H1 (cell line): ENCODE results near the gene PGAM5. TPM values are rescaled to one million over a fixed set of nuclear protein-coding genes. Genes with fewer than 3 reads are reported as not detected.

ENCODE experiments used
- CTCF ChIA-PET: fragments of 300-600 bp; sonication (Branson Sonifier 250); formaldehyde crosslinking; loops from one replicate; lab custom pipeline; 2021; ENCODE audit not compliant: partially characterized antibody; lab: Charles Lee
- POLR2A ChIA-PET: fragments of 300-600 bp; sonication (Branson Sonifier 250); formaldehyde crosslinking; loops from one replicate; lab custom pipeline; 2021; ENCODE audit warnings: inconsistent platforms; ENCODE audit not compliant: partially characterized antibody; lab: Charles Lee
- DNase-seq, 2 experiments: peaks; one replicate each; pipeline versions ENCODE4 v3.0.0 to v3.0.0-alpha.2; 2010 to 2022; ENCODE audit warnings: low spot score in 2 of 2, low read depth in 1 of 2, mixed read lengths in 1 of 2
- FAIRE-seq: peaks from 2 replicates; lab custom pipeline; 2011; peaks lifted over from hg19 to GRCh38; lab: Jason Lieb, UNC
- H2AFZ ChIP-seq: 2 replicates; pipeline ENCODE4 v1.8.1; 2012; ENCODE audit warnings: low read length, inconsistent platforms
- H2AK5ac ChIP-seq: 2 replicates; pipeline ENCODE4 v1.6.1; 2013; ENCODE audit warnings: low read depth, low read length
- H2BK120ac ChIP-seq: replicated peaks from 2 replicates; pipeline ENCODE3; 2013; ENCODE audit warnings: low read depth, low read length, inconsistent platforms
- H2BK12ac ChIP-seq: 2 replicates; pipeline ENCODE4 v1.6.1; 2013; ENCODE audit warnings: low read depth, low read length
- H2BK15ac ChIP-seq: 2 replicates; pipeline ENCODE4 v1.6.1; 2013; ENCODE audit warnings: low read length
- H2BK20ac ChIP-seq: 2 replicates; pipeline ENCODE4 v1.6.1; 2013; ENCODE audit warnings: low read length
- H2BK5ac ChIP-seq: 2 replicates; pipeline ENCODE4 v1.6.1; 2013; ENCODE audit warnings: low read depth, low read length
- H3K14ac ChIP-seq: 2 replicates; pipeline ENCODE4 v1.6.1; 2013; ENCODE audit warnings: inconsistent platforms; ENCODE audit not compliant: insufficient read length
- H3K18ac ChIP-seq: 2 replicates; pipeline ENCODE4 v1.6.1; 2013; ENCODE audit warnings: low read length; ENCODE audit errors: extremely low read depth
- H3K23ac ChIP-seq: 2 replicates; pipeline ENCODE4 v1.6.1; 2013; ENCODE audit warnings: inconsistent platforms; ENCODE audit not compliant: insufficient read length
- H3K23me2 ChIP-seq: 2 replicates; pipeline ENCODE4 v1.6.1; 2013; ENCODE audit warnings: low read depth, low read length
- H3K27ac ChIP-seq: 2 replicates; pipeline ENCODE4 v1.6.1; 2011; ENCODE audit warnings: low read depth, low read length, inconsistent platforms
- H3K27me3 ChIP-seq, 4 experiments: replicated peaks in 1 of 4; 1 replicate in 1 of 4; 2 replicates in 3 of 4; pipeline versions ENCODE4 v1.6.1 to v1.8.1; 2011 to 2013; ENCODE audit warnings: low read length in 3 of 4, mild to moderate bottlenecking in 3 of 4, inconsistent platforms in 2 of 4, mixed read lengths in 2 of 4, moderate library complexity in 1 of 4; ENCODE audit not compliant: control insufficient read depth in 3 of 4, insufficient read depth in 3 of 4; ENCODE audit errors: extremely low read depth in 1 of 4
- H3K36me3 ChIP-seq, 4 experiments: 2 replicates each; pipeline versions ENCODE4 v1.6.1 to v1.8.1; 2011 to 2013; ENCODE audit warnings: mild to moderate bottlenecking in 4 of 4, low read length in 3 of 4, moderate library complexity in 2 of 4, control low read depth in 1 of 4, inconsistent platforms in 1 of 4; ENCODE audit not compliant: insufficient read depth in 4 of 4, control insufficient read depth in 2 of 4
- H3K4ac ChIP-seq: replicated peaks from 2 replicates; pipeline ENCODE3; 2013; ENCODE audit warnings: low read length, low read depth, mixed read lengths, inconsistent platforms; ENCODE audit not compliant: insufficient read length
- H3K4me1 ChIP-seq, 4 experiments: replicated peaks in 1 of 4; 1 replicate in 1 of 4; 2 replicates in 3 of 4; pipeline versions ENCODE4 v1.6.1 to v1.8.1; 2011 to 2013; ENCODE audit warnings: low read length in 3 of 4, inconsistent platforms in 2 of 4, mixed read lengths in 1 of 4; ENCODE audit not compliant: insufficient read depth in 4 of 4, control insufficient read depth in 3 of 4
- H3K4me2 ChIP-seq, 2 experiments: 2 replicates each; pipeline versions ENCODE4 v1.6.1 to v1.8.1; 2011 to 2013; ENCODE audit warnings: low read depth in 2 of 2, low read length in 2 of 2, control low read depth in 1 of 2, inconsistent platforms in 1 of 2, mild to moderate bottlenecking in 1 of 2; ENCODE audit not compliant: insufficient read depth in 1 of 2
- H3K4me3 ChIP-seq, 4 experiments: fragments of 200-600, 300-600 bp in 1 of 4; sonication (generic), shearing (Covaris generic), sonication (Bioruptor Twin) in 1 of 4; 2 replicates each; pipeline versions ENCODE4 v1.5.1 to v1.8.1; 2011 to 2016; ENCODE audit warnings: low read length in 4 of 4, low read depth in 3 of 4, control low read depth in 2 of 4, inconsistent platforms in 2 of 4, mild to moderate bottlenecking in 2 of 4, mixed read lengths in 1 of 4, moderate library complexity in 1 of 4; ENCODE audit not compliant: insufficient read depth in 2 of 4; ENCODE audit errors: extremely low read depth in 1 of 4
- H3K56ac ChIP-seq: replicated peaks from 2 replicates; pipeline ENCODE3; 2013; ENCODE audit warnings: low read depth, mild to moderate bottlenecking, mixed read lengths, low read length, inconsistent platforms; ENCODE audit not compliant: insufficient read length
- H3K79me1 ChIP-seq: 2 replicates; pipeline ENCODE4 v1.6.1; 2013; ENCODE audit warnings: low read depth, low read length, control low read depth
- H3K79me2 ChIP-seq, 2 experiments: 2 replicates each; pipeline versions ENCODE4 v1.6.1 to v1.8.1; 2012 to 2013; ENCODE audit warnings: low read length in 2 of 2, mild to moderate bottlenecking in 2 of 2, inconsistent platforms in 1 of 2; ENCODE audit not compliant: insufficient read depth in 2 of 2, control insufficient read depth in 1 of 2
- H3K9ac ChIP-seq, 4 experiments: replicated peaks in 1 of 4; 1 replicate in 1 of 4; 2 replicates in 3 of 4; pipeline versions ENCODE4 v1.6.1 to v1.8.1; 2011 to 2013; ENCODE audit warnings: low read depth in 3 of 4, low read length in 3 of 4, control low read depth in 2 of 4, mild to moderate bottlenecking in 2 of 4, moderate library complexity in 2 of 4, inconsistent platforms in 1 of 4; ENCODE audit errors: extremely low read depth in 1 of 4
- H3K9me3 ChIP-seq, 2 experiments: 2 replicates each; pipeline versions ENCODE4 v1.6.1 to v1.8.1; 2012 to 2013; ENCODE audit warnings: mild to moderate bottlenecking in 2 of 2, moderate library complexity in 2 of 2, control low read depth in 1 of 2, inconsistent platforms in 1 of 2, low read depth in 1 of 2, low read length in 1 of 2, mixed read lengths in 1 of 2; ENCODE audit not compliant: insufficient read depth in 2 of 2
- H4K20me1 ChIP-seq, 2 experiments: replicated peaks in 1 of 2; 2 replicates each; pipeline versions ENCODE3 to v1.8.1; 2011 to 2013; ENCODE audit warnings: inconsistent platforms in 2 of 2, low read length in 2 of 2, mild to moderate bottlenecking in 1 of 2; ENCODE audit not compliant: insufficient read depth in 2 of 2, control insufficient read depth in 1 of 2
- H4K5ac ChIP-seq: 2 replicates; pipeline ENCODE4 v1.6.1; 2013; ENCODE audit warnings: low read length, low read depth, mixed read lengths, inconsistent platforms; ENCODE audit not compliant: insufficient read length
- H4K8ac ChIP-seq: 2 replicates; pipeline ENCODE4 v1.8.0; 2013; ENCODE audit warnings: mild to moderate bottlenecking, moderate library complexity, low read length, inconsistent platforms; ENCODE audit not compliant: insufficient read depth; ENCODE audit errors: extremely low read depth
- H4K91ac ChIP-seq: replicated peaks from 2 replicates; pipeline ENCODE3; 2013; ENCODE audit warnings: low read length, mixed read lengths, inconsistent platforms; ENCODE audit not compliant: insufficient read length
- ATF3 ChIP-seq: IDR thresholded peaks from 2 replicates; pipeline ENCODE4 v1.6.1; 2011; ENCODE audit warnings: low read depth, mild to moderate bottlenecking, low read length; ENCODE audit not compliant: insufficient read depth
- GABPA ChIP-seq: IDR thresholded peaks from 2 replicates; pipeline ENCODE4 v1.6.1; 2011; ENCODE audit warnings: mild to moderate bottlenecking, low read length, moderate library complexity, borderline replicate concordance; ENCODE audit not compliant: insufficient read depth
- HDAC6 ChIP-seq: IDR thresholded peaks from one replicate; pipeline ENCODE4 v1.7.1; 2012; ENCODE audit warnings: low read depth, mild to moderate bottlenecking, inconsistent platforms, low read length, moderate library complexity
- KDM1A ChIP-seq: fragments of 200-600, 300-600 bp; sonication (generic); IDR thresholded peaks from 2 replicates; pipeline ENCODE4 v1.7.1; 2016; ENCODE audit warnings: mild to moderate bottlenecking, low read length, borderline replicate concordance
- KDM5A ChIP-seq: fragments of 200-600 bp; IDR thresholded peaks from 2 replicates; pipeline ENCODE4 v1.7.1; 2012; ENCODE audit warnings: mild to moderate bottlenecking, low read length, inconsistent platforms, mixed read lengths
- NRF1 ChIP-seq: IDR thresholded peaks from 2 replicates; pipeline ENCODE4 v1.6.1; 2011; ENCODE audit warnings: mild to moderate bottlenecking, low read depth, low read length, improper control_type of control experiment
- RAD21 ChIP-seq, 2 experiments: IDR thresholded peaks in 1 of 2; conservative IDR thresholded peaks in 1 of 2; 2 replicates each; pipeline ENCODE4 v1.6.1; 2011; ENCODE audit warnings: low read depth in 2 of 2, low read length in 2 of 2, improper control_type of control experiment in 1 of 2, inconsistent platforms in 1 of 2, mild to moderate bottlenecking in 1 of 2, moderate library complexity in 1 of 2
- SAP30 ChIP-seq: fragments of 300-600 bp; sonication (generic); IDR thresholded peaks from 2 replicates; pipeline ENCODE4 v1.7.1; 2012; ENCODE audit warnings: low read length, moderate library complexity, mild to moderate bottlenecking, inconsistent platforms; ENCODE audit not compliant: insufficient read depth, insufficient replicate concordance
- SIRT6 ChIP-seq: IDR thresholded peaks from one replicate; pipeline ENCODE4 v1.7.1; 2012; ENCODE audit warnings: low read length, inconsistent platforms
- SUZ12 ChIP-seq: fragments of 200-600 bp; sonication (generic); IDR thresholded peaks from 2 replicates; pipeline ENCODE4 v1.6.1; 2012; ENCODE audit warnings: mild to moderate bottlenecking, inconsistent platforms, low read length, moderate library complexity, mixed read lengths
- WGBS, 2 experiments: shearing (Covaris generic) in 1 of 2; methylation state at CpG; one replicate each; pipeline versions ENCODE4 v1.1.6 to v1.1.7; 2013 to 2015; ENCODE audit warnings: low lambda C conversion rate in 2 of 2, mixed read lengths in 2 of 2, inconsistent platforms in 1 of 2, low coverage in 1 of 2, missing lambda C conversion rate in 1 of 2; ENCODE audit not compliant: insufficient replicate concordance in 2 of 2, insufficient coverage in 1 of 2, insufficient read length in 1 of 2; ENCODE audit errors: extremely low coverage in 1 of 2, missing lambda C conversion rate in 1 of 2; 5-methylcytosine and 5-hydroxymethylcytosine counted together
- polyA plus RNA-seq, 7 experiments: library from polyadenylated mRNA; depleted of rRNA in 3 of 7; stranded (reverse) in 5 of 7; unstranded in 2 of 7; fragments of >200 nt in 5 of 7; fragments of 200-250 nt in 2 of 7; gene quantifications; 1 replicate in 5 of 7; 2 replicates in 1 of 7; 4 replicates in 1 of 7; pipeline versions ENCODE4 v1.2.1 to v1.2.3, GENCODE V29; 2011 to 2013; ENCODE audit warnings: missing spikeins in 2 of 7, mixed read lengths in 2 of 7
- total RNA-seq: library from RNA; stranded (reverse); fragmentation: NEBNext Ultra II Directional; extraction: Animal tissue kit (Norgen Biotek cat#: 25700); gene quantifications from 2 replicates; pipeline ENCODE4 v1.2.1, GENCODE V29; 2021
- TF ChIP-seq, protein P1 (sequence below): IDR thresholded peaks from 2 replicates; pipeline ENCODE4 v1.6.1; 2012; ENCODE audit warnings: low read length, inconsistent platforms

The PGAM5 gene
- total and polyA plus RNA-seq, 2 of the 8 experiments (the other 6 are each of a cell fraction or from before 2014, with no cell fraction given), result 66.4 to 84.0 TPM

GRCh38 chr12:132698341-132698740 lies 12.3 kb upstream of the PGAM5 start:
- Histone ChIP-seq H2AFZ (no peak overlapping the region), H2BK12ac (no peak overlapping the region), H3K27me3 (no peaks in the 10 kb centered on the region), H2BK5ac (no peak overlapping the region), H3K14ac (no peak overlapping the region), H3K23ac (no peak overlapping the region), H2AK5ac (no peak overlapping the region), H3K36me3 (peaks cover 4 to 21% (median 14%) of the 10 kb centered on the region in 4 experiments; a peak in 5 of 8 replicates), H3K79me2 (no peaks in the 10 kb centered on the region), H3K56ac (no peak overlapping the region), H3K9ac (no peak overlapping the region), H3K4me2 (no peak overlapping the region), H3K4me1 (no peaks in the 10 kb centered on the region; a peak in 1 of 7 replicates), H2BK120ac (no peak overlapping the region), H3K4ac (no peak overlapping the region), H3K79me1 (no peaks in the 10 kb centered on the region), H3K23me2 (no peaks in the 10 kb centered on the region), H3K27ac (no peak overlapping the region), H4K8ac (no peak overlapping the region), H3K4me3 (no peak overlapping the region), H2BK15ac (no peak overlapping the region), H4K20me1 (peaks cover 2 to 3% of the 10 kb centered on the region in 2 experiments), H3K18ac (no peak overlapping the region), H4K5ac (no peak overlapping the region), H2BK20ac (no peak overlapping the region), H3K9me3 (no peaks in the 10 kb centered on the region), H4K91ac (no peak overlapping the region)
- DNase-seq (no peak), FAIRE-seq (no peak)
- ChIA-PET POLR2A (interaction anchor here (1.0 to 1.3 kb wide), 3 partner anchors 9 to 42 kb away, joined by 4 to 5 read pairs (median 4); no protein-coding TSS in a partner anchor), CTCF (no interaction called here)
- 80% methylated on average over 5 of the region's 5 CpGs; no CpG with 5 or more reads in 1 of the 2 experiments for WGBS, 2 experiments
- TF ChIP-seq KDM1A (no peak), KDM5A (no peak), NRF1 (no peak), HDAC6 (no peak), GABPA (no peak), SUZ12 (no peak), SAP30 (no peak), SIRT6 (no peak), ATF3 (no peak), RAD21 (IDR thresholded peaks at IDR 0.05 in 1 of 2, conservative IDR thresholded peaks at IDR 0.05 in 1 of 2; ENCODE audit: low read depth in 2 of 2, low read length in 2 of 2) (no peak)
- TF ChIP-seq, protein P1, sequence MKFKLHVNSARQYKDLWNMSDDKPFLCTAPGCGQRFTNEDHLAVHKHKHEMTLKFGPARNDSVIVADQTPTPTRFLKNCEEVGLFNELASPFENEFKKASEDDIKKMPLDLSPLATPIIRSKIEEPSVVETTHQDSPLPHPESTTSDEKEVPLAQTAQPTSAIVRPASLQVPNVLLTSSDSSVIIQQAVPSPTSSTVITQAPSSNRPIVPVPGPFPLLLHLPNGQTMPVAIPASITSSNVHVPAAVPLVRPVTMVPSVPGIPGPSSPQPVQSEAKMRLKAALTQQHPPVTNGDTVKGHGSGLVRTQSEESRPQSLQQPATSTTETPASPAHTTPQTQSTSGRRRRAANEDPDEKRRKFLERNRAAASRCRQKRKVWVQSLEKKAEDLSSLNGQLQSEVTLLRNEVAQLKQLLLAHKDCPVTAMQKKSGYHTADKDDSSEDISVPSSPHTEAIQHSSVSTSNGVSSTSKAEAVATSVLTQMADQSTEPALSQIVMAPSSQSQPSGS, result no peak
